K562 (cell line): Measurements from ENCODE around the gene TRIM47.
"Not testable (repeated sequence)": the region's sequence is repeated elsewhere in the genome, so short reads cannot be mapped to it uniquely, and the experiment has no call there.

Experiments used
- MCM7 ChIP-seq, 2 experiments: fragments of 450-650 bp; IDR thresholded peaks; 2 replicates each; pipeline ENCODE4 v1.6.1; 2016 to 2018
- PATZ1 ChIP-seq: fragments of 250-450 bp; sonication (Bioruptor Pico); IDR thresholded peaks from 2 replicates; pipeline ENCODE4 v1.5.0; 2020; ENCODE audit warnings: mild to moderate bottlenecking, borderline replicate concordance
- SMARCE1 ChIP-seq: fragments of 450-650 bp; IDR thresholded peaks from 2 replicates; pipeline ENCODE4 v1.7.1; 2016; ENCODE audit warnings: mild to moderate bottlenecking

GRCh38 chr17:75859358-75859757 lies 19.0 kb downstream of the TRIM47 start:
- not testable (repeated sequence) for TF ChIP-seq PATZ1; SMARCE1; MCM7 (IDR thresholded peaks at IDR 0.05)
